ENCODE results near the gene RPS6KA5.

RPS6KA5 gene

DNA sequence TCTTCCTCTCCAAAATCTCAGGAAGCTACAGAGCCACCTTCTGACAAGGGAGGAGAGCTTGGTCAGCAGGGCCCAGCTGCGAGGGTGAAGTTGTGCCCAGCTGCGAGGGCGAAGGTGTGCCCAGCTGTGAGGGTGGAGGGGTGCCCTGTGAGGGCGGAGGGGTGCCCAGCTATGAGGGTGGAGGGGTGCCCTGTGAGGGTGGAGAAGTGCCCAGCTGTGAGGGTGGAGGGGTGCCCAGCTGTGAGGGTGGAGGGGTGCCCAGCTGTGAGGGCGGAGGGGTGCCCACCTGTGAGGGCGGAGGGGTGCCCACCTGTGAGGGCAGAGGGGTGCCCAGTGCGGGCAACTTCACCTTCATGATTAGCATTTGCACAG is 223.8 kb downstream of the RPS6KA5 start:
- Histone ChIP-seq H2AK5ac (ENCODE audit: low read length) (no peak overlapping the region), H2BK120ac (ENCODE audit: insufficient read depth, low read length, poor library complexity) (no peak overlapping the region), H4K8ac (ENCODE audit: low read depth, low read length) (no peak overlapping the region), H3K4me2 (ENCODE audit: low read length) (no peak overlapping the region), H3K4me1 (ENCODE audit: control insufficient read depth in 1 of 2, insufficient read depth in 2 of 2, low read length in 2 of 2) (no peaks in the 10 kb centered on the region), H2BK12ac (ENCODE audit: low read length) (no peak overlapping the region), H3K14ac (ENCODE audit: low read length) (no peak overlapping the region), H3K23ac (ENCODE audit: low read length) (no peak overlapping the region), H3K18ac (ENCODE audit: low read length) (no peak overlapping the region), H3K79me2 (ENCODE audit: control insufficient read depth, insufficient read depth, low read length, poor library complexity) (no peaks in the 10 kb centered on the region), H3K4me3 (ENCODE audit: low read depth, low read length) (no peak overlapping the region), H2AFZ (ENCODE audit: insufficient read depth, low read length, poor library complexity) (no peak overlapping the region), H3K36me3 (ENCODE audit: control insufficient read depth in 1 of 2, insufficient read depth in 2 of 2, low read length in 2 of 2) (no peaks in the 10 kb centered on the region), H2BK5ac (ENCODE audit: low read depth, low read length, poor library complexity) (no peak overlapping the region), H3K9ac (ENCODE audit: low read length) (no peak overlapping the region), H3K27me3 (ENCODE audit: insufficient read depth, low read length) (no peaks in the 10 kb centered on the region), H4K12ac (ENCODE audit: low read depth, low read length) (no peak overlapping the region), H3K27ac (ENCODE audit: low read depth, low read length) (no peak overlapping the region), H3K4ac (ENCODE audit: low read depth, low read length) (no peak overlapping the region), H3K79me1 (ENCODE audit: low read length) (no peaks in the 10 kb centered on the region), H4K91ac (ENCODE audit: low read depth, low read length) (no peak overlapping the region), H3K9me3 (ENCODE audit: insufficient read depth, low read depth, low read length) (no peaks in the 10 kb centered on the region)
- DNase-seq, result no peak
- no CpG with 5 or more reads among the region's 7 CpGs for WGBS (ENCODE audit: extremely low coverage, insufficient coverage, insufficient read length)

GRCh38 chr14:90831821-90832220 is 228.6 kb downstream of the RPS6KA5 start:
- H3K4me1 ChIP-seq (ENCODE audit: control insufficient read depth in 1 of 2, insufficient read depth in 2 of 2, low read length in 2 of 2), result peaks cover 7 to 9% of the 10 kb centered on the region in 2 experiments
- no peak for DNase-seq

DNA sequence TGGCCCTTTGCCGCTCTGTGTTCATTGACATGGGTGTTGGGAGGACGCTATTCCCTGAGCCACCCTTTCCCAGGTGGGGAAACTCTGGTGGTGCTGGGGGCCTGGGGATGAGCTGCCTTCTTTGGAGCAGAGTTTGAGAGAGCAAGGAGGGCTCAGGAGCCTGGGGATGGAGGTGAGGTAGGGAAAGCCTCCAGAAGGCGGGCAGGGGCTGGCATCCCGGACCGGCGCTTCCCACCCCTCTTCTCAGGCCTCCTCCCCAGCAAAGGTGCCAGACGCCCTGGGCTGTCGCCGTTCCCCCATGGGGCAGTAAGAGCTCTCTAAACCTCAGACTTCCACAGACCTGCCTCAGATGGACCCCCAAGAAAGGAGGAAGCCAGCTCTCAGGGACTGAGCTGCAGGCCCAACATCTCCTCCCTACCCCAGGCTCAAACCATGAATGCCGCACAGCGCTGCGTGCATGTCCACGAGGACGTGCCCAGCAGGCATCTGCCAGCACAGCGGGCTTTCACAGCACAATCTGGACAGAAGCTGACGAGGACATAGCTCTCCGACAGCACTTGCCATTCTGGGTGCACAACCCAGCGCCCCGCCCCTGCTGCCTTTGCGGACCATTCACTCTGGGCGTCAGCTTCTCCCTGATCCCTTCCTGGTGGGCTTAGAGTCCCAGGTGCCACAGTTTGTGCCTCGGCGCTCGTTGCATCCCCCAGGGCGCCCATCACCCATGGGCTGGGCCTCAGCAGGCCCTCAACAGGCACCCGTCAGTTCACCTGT is 229.3 kb downstream of the RPS6KA5 start:
- Histone ChIP-seq H3K79me1 (ENCODE audit: low read length) (peaks cover 6% of the 10 kb centered on the region), H2BK12ac (ENCODE audit: low read length) (no peak overlapping the region), H2BK120ac (ENCODE audit: insufficient read depth, low read length, poor library complexity) (no peak overlapping the region), H3K4me1 (ENCODE audit: control insufficient read depth in 1 of 2, insufficient read depth in 2 of 2, low read length in 2 of 2) (peaks cover 7 to 9% of the 10 kb centered on the region in 2 experiments), H3K4ac (ENCODE audit: low read depth, low read length) (no peak overlapping the region), H3K23ac (ENCODE audit: low read length) (no peak overlapping the region), H4K91ac (ENCODE audit: low read depth, low read length) (no peak overlapping the region), H4K8ac (ENCODE audit: low read depth, low read length) (no peak overlapping the region), H3K27ac (ENCODE audit: low read depth, low read length) (no peak overlapping the region), H3K36me3 (ENCODE audit: control insufficient read depth in 1 of 2, insufficient read depth in 2 of 2, low read length in 2 of 2) (no peaks in the 10 kb centered on the region), H3K14ac (ENCODE audit: low read length) (no peak overlapping the region), H2AFZ (ENCODE audit: insufficient read depth, low read length, poor library complexity) (no peak overlapping the region), H3K4me2 (ENCODE audit: low read length) (no peak overlapping the region), H3K9ac (ENCODE audit: low read length) (no peak overlapping the region), H3K27me3 (ENCODE audit: insufficient read depth, low read length) (no peaks in the 10 kb centered on the region), H2AK5ac (ENCODE audit: low read length) (no peak overlapping the region), H3K18ac (ENCODE audit: low read length) (no peak overlapping the region), H3K79me2 (ENCODE audit: control insufficient read depth, insufficient read depth, low read length, poor library complexity) (peaks cover 2% of the 10 kb centered on the region), H2BK5ac (ENCODE audit: low read depth, low read length, poor library complexity) (no peak overlapping the region), H3K9me3 (ENCODE audit: insufficient read depth, low read depth, low read length) (no peaks in the 10 kb centered on the region), H3K4me3 (ENCODE audit: low read depth, low read length) (no peak overlapping the region), H4K12ac (ENCODE audit: low read depth, low read length) (no peak overlapping the region)
- DNase-seq, result no peak
- WGBS (ENCODE audit: extremely low coverage, insufficient coverage, insufficient read length), result no CpG with 5 or more reads among the region's 26 CpGs

More at GRCh38 chr14:90831821-90832220, 228.6 kb downstream of the RPS6KA5 start:
- H3K14ac ChIP-seq (ENCODE audit: low read length), result no peak overlapping the region
- no peak overlapping the region for H4K91ac ChIP-seq (ENCODE audit: low read depth, low read length)
- no peak overlapping the region for H3K18ac ChIP-seq (ENCODE audit: low read length)
- H3K9ac ChIP-seq (ENCODE audit: low read length), result no peak overlapping the region
- no peaks in the 10 kb centered on the region for H3K9me3 ChIP-seq (ENCODE audit: insufficient read depth, low read depth, low read length)
- no peak overlapping the region for H2AFZ ChIP-seq (ENCODE audit: insufficient read depth, low read length, poor library complexity)
- H4K12ac ChIP-seq (ENCODE audit: low read depth, low read length), result no peak overlapping the region
- H3K4me2 ChIP-seq (ENCODE audit: low read length), result no peak overlapping the region
- no peak overlapping the region for H2BK12ac ChIP-seq (ENCODE audit: low read length)
- H2AK5ac ChIP-seq (ENCODE audit: low read length), result no peak overlapping the region
- H3K23ac ChIP-seq (ENCODE audit: low read length), result no peak overlapping the region
- H2BK5ac ChIP-seq (ENCODE audit: low read depth, low read length, poor library complexity), result no peak overlapping the region
- no peak overlapping the region for H2BK120ac ChIP-seq (ENCODE audit: insufficient read depth, low read length, poor library complexity)
- H3K36me3 ChIP-seq (ENCODE audit: control insufficient read depth in 1 of 2, insufficient read depth in 2 of 2, low read length in 2 of 2), result no peaks in the 10 kb centered on the region
- peaks cover 6% of the 10 kb centered on the region for H3K79me1 ChIP-seq (ENCODE audit: low read length)
- WGBS (ENCODE audit: extremely low coverage, insufficient coverage, insufficient read length), result no CpG with 5 or more reads among the region's 10 CpGs
- no peaks in the 10 kb centered on the region for H3K27me3 ChIP-seq (ENCODE audit: insufficient read depth, low read length)
- no peak overlapping the region for H3K27ac ChIP-seq (ENCODE audit: low read depth, low read length)
- peaks cover 2% of the 10 kb centered on the region for H3K79me2 ChIP-seq (ENCODE audit: control insufficient read depth, insufficient read depth, low read length, poor library complexity)
- H3K4me3 ChIP-seq (ENCODE audit: low read depth, low read length), result no peak overlapping the region
- no peak overlapping the region for H4K8ac ChIP-seq (ENCODE audit: low read depth, low read length)
- H3K4ac ChIP-seq (ENCODE audit: low read depth, low read length), result no peak overlapping the region

DNA sequence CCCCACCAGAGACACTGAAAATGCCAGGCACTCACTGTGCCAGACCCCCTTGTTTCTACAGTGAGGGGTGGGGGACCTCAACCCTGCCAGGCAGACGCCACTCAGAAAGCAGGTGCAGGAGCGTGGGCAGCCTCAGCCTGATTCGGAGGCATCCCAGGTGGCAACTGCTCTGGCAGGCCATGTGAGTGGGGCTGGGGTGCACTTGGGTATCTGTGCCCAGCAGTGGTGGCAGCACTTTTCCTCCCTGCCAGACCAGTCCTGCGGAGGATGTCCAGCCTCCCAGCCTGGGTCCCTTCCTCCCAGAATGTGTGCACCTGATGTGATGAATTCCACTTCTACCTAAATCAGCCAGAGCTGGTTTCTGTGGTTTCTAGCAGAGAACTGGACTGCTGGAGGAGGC is 230.8 kb downstream of the RPS6KA5 start:
- Histone ChIP-seq H3K9ac (ENCODE audit: low read length) (no peak overlapping the region), H3K4me2 (ENCODE audit: low read length) (no peak overlapping the region), H3K4me3 (ENCODE audit: low read depth, low read length) (no peak overlapping the region), H4K91ac (ENCODE audit: low read depth, low read length) (no peak overlapping the region), H3K23ac (ENCODE audit: low read length) (no peak overlapping the region), H3K36me3 (ENCODE audit: control insufficient read depth in 1 of 2, insufficient read depth in 2 of 2, low read length in 2 of 2) (no peaks in the 10 kb centered on the region), H3K79me1 (ENCODE audit: low read length) (peaks cover 6% of the 10 kb centered on the region), H2BK120ac (ENCODE audit: insufficient read depth, low read length, poor library complexity) (no peak overlapping the region), H3K27ac (ENCODE audit: low read depth, low read length) (no peak overlapping the region), H3K4ac (ENCODE audit: low read depth, low read length) (no peak overlapping the region), H3K9me3 (ENCODE audit: insufficient read depth, low read depth, low read length) (no peaks in the 10 kb centered on the region), H2BK12ac (ENCODE audit: low read length) (no peak overlapping the region), H2AFZ (ENCODE audit: insufficient read depth, low read length, poor library complexity) (no peak overlapping the region), H3K79me2 (ENCODE audit: control insufficient read depth, insufficient read depth, low read length, poor library complexity) (peaks cover 2% of the 10 kb centered on the region), H4K12ac (ENCODE audit: low read depth, low read length) (no peak overlapping the region), H2BK5ac (ENCODE audit: low read depth, low read length, poor library complexity) (no peak overlapping the region), H3K14ac (ENCODE audit: low read length) (no peak overlapping the region), H3K18ac (ENCODE audit: low read length) (no peak overlapping the region), H3K4me1 (ENCODE audit: control insufficient read depth in 1 of 2, insufficient read depth in 2 of 2, low read length in 2 of 2) (peaks cover 7 to 9% of the 10 kb centered on the region in 2 experiments), H3K27me3 (ENCODE audit: insufficient read depth, low read length) (no peaks in the 10 kb centered on the region), H2AK5ac (ENCODE audit: low read length) (no peak overlapping the region), H4K8ac (ENCODE audit: low read depth, low read length) (no peak overlapping the region)
- DNase-seq, result no peak
- no CpG with 5 or more reads among the region's 4 CpGs for WGBS (ENCODE audit: extremely low coverage, insufficient coverage, insufficient read length)
